CD4-positive, alpha-beta T cell treated with Interleukin-15 for 1 hour (primary cell): ENCODE measurements around the gene TTC23.
A peak's percentile ranks its signal among the peaks of the same experiment; 100 is the strongest.
"Not testable (repeated sequence)": the region's sequence is repeated elsewhere in the genome, so short reads cannot be mapped to it uniquely, and the experiment has no call there.

Experiments
- DNase-seq: peaks from one replicate; pipeline ENCODE4 v3.0.0-alpha.2; 2020

The TTC23 gene

DNA sequence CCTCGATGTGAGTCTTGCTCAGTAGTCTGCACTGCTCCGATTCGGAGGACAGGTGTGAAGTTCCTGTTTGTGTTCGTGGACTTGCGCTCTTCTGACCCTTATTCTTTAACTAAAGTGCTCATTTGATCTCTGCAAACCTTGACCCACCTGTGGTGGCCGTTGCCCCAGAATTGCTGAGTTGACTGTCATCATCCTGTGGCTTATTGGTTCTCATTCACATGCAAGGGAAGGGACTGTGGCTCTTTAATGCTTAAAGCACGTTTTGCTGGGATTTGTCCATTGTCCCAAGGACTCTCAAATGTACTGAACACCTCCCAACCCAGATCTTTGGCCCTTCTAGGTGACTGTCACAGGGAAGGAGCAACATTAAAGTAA is 131.1 kb downstream of the TTC23 start:
- DNase-seq, result no peak

DNA sequence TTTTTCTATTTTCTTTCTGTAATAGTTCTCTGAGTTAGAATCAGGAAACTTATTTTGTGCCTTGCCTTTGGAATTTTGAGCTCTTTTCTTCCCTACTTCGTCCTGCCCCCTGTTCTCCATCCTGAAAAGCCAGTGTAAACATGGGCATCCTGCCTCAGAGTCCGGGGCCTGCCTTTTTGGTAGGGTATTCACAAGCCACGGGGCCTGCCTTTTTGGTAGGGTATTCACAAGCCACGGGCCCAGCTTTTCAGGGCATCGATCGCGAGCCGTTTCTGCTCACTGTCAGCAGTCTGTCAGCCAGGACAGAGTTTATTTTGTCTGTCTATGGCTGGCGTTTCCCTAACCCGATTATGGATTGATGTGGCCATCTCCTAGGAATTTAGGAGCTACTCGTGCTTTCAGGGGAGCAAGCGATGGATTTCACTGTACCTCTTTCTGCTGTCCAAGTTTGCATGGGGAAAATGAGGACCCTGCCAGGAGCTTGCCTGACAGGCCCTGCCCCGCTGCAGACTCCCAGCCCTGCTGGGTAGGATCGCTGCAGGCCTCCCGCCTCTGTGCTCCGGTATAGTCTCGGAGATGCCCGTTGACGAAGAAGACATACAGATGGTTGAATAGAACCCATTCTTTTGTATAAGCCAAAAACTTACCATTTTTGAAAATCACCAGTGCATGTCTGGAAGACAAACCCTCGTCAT is 131.7 kb downstream of the TTC23 start:
- DNase-seq, result no peak

DNA sequence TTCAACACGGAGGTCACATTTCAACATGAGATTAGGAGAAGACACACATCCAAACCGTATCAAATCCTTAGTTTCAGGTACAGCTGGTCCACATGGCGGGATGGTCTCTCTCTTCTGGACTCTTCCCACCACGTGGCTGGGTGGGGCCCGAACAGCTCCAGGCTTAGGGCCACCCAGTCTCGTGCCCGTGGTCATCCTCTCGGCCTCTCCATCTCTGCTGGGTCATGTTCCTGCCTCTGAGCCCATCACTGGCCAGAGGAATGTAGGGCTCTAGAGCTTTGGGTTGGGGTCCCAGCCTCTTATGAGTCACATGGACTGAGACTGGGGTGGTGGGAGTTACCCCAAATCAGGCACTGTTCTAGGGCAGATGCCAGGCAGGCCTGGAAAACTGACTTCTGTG is 132.3 kb downstream of the TTC23 start:
- no peak for DNase-seq

DNA sequence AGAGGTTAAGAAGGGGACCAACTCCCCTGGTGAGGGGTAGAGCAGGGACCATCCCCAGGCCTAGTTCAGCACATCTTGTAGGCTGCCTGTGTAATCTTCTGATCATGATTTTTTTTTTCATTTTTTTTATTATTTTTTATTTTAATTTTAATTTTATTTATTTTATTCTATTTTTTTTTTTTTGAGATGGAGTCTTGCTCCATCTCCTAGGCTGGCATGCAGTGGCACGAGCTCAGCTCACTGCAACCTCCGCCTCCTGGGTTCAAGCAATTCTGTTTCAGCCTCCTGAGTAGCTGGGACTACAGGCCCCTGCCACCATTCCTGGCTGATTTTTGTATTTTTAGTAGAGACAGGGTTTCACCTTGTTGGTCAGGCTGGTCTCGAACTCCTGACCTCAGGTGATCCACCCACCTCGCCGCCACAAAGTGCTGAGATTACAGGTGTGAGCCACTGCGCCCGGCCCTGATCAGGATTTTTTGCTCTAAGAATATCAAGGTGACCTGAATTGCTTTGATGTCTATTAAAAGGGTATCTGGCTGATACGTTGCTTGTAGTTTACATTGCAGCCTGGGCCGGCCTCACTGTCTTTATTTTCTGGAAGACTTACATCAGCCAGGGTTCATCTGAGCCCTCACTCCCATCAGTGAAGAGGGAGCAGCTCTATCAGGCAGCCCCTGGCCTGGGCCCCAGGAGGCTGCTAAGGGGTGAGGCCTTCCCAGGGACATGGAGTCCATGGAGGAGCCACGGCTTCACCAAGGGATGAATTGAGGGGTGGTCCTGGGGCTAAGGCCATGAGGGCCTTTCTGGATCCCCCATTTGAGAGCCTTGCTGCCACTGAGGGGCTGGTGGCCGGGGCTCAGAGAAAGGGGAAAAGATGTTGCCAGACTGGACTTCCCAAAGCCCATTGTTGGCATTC is 133.8 kb downstream of the TTC23 start:
- no peak for DNase-seq

DNA sequence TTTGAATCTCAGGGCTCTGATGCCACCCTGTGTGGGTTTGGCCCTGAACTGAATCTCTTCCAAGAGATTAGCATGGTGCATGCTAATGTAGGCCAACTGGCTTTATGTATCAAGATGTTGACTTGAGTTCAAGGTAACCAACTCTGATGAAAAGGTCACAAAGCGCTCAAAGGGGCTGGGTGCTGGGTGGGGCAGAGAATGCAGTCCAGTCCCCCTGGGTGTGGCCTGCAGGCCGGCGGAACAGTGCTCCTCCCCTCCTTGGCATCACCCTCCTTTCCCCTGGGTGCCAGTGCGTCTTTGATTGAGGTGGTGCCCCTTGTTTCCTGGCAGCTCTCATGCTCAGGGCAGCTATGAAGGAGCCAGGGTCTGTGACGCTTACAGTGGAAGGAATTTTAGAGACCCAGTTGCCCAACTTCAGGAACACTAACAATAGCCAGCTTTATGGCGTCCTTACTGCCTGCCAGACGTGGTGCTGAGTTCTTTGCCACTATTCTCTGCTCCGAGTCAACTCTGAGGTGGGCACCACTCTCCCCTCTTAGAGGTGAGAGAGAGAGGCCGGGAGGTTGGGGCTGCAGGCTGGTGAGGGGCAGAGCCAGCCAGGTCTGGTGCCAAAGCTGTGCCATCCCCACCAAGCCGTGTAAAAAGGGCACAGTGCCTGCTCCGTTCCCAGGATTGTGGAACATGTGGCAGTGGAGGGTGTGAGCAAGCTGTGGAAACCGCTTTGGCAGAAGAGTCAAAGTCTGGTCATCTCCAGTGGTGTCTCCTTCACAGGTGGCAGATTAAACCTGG is 134.7 kb downstream of the TTC23 start:
- no peak for DNase-seq

DNA sequence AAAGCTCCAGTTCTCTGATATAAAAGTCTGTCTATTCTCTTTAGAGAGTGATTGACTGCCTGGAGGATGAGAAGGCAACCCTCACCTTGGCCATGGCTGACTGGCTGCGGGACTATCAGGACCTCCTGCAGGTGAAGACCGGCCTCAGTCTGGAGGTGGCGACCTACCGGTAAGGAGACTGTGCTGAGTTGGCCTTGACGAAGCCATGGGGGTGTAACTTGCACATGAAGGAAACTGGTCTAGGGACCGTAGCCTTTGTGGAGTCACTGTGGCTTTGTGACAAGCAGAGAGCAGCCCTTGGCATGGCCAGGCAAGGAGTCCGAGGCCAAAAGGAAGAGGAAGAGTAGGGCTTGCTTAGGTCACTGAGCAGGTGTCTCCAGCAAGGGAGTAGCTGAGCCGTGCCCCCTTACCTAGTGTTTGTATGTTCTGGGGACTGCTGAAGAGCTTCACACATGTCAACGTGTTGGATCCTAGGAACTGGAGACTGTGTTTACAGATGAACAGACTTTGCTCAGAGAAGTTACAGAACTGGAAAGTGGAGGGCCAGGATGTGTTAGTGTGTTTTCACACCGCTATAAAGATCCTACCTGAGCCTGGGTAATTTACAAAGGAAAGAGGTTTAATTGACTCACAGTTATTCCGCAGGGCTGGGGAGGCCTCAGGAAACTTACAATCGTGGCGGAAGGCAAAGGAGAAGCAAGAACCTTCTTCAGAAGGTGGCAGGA is 135.7 kb downstream of the TTC23 start:
- no peak for DNase-seq

DNA sequence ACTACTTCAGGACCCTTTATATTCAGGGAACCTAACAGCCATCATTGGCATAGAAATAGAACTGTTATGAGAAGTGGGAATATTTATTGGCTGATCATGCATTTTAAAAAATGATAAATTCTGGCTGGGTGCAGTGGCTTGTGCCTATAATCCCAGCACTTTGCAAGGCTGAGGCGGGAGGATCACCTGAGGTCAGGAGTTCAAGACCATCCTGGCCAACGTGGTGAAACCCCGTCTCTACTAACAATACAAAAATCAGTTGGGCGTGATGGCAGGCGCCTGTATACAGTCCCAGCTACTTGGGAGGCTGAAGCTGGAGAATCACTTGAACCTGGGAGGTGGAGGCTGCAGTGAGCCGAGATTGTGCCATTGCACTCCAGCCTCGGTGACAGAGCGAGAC is 137.7 kb downstream of the TTC23 start:
- not testable (repeated sequence) for DNase-seq

DNA sequence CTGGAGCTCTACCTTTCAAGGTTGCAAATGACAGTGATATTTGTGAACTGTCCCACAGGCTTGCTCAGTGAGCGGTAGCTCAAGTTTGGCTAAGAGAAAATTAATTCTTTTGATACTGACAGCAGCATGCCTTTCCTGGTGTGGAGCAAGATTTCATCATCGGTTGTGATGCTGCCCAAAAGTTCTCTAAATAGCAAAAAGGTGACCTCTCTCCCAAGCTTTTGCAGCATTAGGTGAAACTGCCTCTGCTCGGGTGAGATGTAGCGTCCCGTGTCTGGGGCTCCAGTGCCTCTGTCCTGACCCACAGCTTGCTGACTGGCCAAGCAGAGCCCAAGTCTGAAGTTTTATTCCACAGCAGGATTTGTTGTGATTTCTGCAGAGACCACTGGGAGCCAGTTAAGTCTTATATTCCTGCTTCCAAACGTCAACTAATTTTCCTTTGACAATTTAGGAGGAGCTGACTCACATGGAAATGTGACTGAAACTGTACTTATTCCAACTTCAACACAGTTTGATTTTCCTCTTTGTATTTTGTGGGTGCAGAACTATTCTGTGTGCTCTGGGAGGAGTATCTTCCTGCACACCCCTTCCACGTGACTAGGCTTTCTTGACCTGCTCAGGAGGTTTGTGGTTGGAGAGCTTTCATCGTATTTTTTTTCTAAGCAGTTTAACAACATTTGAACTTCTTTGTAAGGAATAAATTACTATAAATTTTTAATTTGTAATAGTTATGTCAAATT is 138.6 kb downstream of the TTC23 start:
- DNase-seq, result no peak

DNA sequence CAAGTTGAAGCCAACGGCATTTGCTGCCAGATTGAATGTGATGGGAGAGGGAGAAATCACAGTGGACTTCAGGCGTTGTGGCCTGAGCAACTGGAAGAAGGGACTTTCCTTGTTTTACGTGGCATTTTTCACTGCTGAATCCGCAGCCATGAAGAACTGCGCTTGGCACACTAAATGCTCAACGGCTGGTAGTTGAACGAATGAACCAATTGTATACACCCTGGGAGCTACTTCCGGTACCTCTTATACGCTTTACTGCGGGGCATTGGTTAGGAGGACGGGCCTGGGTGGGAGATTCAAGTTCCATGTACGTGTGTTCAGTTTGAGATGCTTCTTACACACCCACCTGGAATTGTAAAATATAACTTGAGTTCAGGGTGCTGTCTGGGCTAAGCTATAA is 139.3 kb downstream of the TTC23 start:
- DNase-seq, result no peak

DNA sequence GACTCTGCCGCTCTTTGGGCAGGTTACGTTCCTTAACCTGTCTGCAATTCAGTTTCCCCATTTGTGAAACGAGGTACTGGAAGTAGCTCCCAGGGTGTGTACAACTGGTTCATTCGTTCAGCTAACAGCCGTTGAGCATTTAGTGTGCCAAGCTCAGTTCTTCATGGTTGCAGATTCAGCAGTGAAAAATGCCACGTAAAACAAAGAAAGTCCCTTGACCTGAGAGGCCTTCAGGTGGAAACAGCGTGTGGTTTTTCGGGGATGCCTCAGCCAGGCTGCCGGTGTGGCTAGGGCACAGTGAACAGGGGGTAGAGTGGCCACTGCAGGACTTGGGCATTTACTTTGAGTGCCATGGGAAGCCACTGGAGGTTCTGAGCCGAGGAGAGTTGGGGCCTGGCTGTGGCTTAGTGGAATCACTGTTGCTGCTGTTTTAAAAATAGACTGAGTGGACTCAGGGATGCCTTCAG is 139.8 kb downstream of the TTC23 start:
- no peak for DNase-seq

DNA sequence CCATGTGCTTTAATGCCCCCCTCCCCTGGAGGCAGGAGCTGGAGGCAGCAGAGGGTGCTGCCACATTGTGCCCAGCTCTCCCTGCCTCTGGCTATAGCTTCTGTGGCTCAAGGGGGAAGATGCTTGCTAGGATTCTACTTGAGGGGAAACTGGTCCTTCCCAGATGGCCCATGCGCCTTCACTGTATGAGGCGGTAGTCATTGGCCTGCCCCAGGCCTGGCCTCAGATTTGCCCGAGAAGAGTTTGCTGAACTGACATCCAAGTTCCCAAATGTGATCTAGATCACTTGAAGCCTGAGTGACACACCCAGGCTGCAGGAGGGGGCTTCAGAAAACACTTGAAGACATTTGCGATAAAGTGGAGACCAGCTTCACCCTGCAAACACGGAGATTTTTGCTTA is 140.4 kb downstream of the TTC23 start:
- DNase-seq, result no peak

DNA sequence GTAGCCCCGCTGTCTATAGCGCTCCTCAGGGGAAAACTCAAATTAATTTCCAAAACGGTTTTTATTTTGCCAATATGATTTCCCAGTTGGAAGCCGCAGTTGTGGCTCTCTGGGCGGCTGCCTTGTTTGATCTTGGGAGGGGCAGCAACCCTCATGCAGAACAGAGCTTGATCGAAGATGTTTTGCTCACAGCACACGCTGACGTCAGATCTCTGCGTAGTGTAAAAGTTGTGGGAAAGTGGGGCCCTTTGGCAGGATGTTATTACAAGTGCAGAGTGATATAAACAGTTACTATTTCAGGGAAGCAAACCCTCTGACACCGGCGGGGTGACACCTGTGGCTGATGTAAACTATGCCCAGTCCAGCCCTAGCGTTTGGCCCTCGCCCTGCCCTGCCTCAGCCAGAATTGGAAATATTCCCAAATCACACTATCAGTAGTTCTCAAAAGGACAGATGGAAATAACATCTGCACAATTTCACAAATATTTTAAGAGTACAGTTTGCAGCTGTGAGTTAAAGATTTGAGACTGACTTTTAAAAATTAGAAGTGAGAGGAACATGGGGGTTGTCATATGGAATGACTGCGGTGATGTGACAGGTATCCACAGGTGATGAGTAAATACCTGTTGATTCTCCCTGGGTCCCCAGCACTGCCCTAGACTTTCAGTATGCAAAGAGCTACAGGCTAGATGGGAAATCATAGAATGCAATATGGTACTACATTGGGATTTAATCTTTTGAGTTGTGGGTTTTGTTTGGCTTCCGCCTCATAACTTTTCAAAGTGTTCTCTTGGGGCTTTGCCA is 142.8 kb downstream of the TTC23 start:
- peak; percentile 30 for DNase-seq

DNA sequence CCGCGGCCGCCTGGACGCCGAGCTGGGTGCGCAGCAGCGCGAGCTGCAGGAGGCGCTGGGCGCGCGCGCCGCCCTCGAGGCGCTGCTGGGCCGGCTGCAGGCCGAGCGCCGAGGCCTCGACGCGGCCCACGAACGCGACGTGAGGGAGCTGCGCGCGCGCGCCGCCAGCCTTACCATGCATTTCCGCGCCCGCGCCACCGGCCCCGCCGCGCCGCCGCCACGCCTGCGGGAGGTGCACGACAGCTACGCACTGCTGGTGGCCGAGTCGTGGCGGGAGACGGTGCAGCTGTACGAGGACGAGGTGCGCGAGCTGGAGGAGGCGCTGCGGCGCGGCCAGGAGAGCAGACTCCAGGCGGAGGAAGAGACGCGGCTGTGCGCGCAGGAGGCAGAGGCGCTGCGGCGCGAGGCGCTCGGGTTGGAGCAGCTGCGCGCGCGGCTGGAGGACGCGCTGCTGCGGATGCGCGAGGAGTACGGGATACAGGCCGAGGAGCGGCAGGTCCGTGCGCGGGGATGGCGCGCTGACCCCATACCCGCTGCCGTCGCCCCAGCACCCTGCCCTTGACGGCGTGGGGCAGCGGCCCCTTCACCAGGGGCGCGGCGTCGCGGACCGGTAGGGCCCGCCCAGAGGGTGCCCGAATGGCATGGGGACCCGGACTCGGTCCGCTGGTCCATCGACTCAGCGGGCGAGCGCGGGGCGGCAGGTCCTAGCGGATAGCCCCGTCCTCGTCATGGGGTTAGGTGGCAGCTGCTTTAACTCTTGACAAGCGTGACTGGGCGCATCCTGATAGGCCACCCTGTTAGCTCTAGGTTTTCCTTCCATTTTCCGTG is 143.7 kb downstream of the TTC23 start:
- no peak for DNase-seq

DNA sequence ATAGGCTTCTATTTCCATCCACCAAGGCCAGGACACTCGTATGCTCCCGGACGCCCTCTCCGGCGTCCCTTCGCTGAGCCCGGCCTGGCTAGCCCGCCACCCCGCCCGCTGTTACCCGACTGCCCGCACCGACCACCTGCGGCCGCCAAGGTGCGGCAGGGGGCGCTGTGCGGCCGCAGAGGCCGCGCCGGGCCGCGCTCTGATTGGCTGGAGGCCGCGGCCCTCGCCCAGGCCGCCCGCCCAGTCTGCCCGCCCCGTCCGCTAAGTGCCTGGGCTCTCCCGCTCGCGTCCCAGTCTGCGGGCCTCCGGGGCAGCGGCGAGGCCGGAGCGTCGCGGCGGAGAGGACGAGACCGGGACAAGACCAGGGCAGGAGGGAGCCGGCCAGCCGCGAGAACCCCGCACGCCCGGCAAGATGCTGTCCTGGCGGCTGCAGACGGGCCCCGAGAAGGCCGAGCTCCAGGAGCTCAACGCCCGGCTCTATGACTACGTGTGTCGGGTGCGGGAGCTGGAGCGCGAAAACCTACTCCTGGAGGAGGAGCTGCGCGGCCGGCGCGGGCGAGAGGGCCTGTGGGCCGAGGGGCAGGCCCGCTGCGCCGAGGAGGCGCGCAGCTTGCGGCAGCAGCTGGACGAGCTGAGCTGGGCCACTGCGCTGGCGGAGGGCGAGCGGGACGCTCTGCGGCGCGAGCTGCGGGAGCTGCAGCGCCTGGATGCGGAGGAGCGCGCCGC is 144.4 kb downstream of the TTC23 start, which contains the start of gene SYNM:
Gene SYNM, plus strand, starts transcription at position 293 of the 726 bp plus-strand sequence. Its CDS starts 120 bp downstream, at position 413.
- peak; percentile 32 for DNase-seq

DNA sequence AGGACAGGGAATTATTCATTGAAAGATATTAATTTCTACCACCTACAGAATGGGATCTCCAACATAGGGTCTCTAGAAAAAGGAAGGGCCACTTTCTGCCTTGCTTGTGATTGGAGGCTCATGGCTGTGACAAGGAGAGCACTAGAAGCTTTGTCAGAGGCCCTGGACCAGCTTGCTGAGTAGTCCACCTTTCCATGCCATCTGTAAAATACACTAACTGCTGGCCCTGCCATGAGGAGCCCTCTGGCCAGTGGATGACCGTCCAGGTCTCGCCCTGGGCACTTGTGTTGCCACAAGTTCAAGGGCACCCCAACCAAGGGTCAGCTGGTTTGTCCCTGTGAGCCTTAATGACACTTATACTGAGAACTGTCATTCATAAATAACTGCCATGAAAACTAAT is 146.1 kb downstream of the TTC23 start:
- no peak for DNase-seq

DNA sequence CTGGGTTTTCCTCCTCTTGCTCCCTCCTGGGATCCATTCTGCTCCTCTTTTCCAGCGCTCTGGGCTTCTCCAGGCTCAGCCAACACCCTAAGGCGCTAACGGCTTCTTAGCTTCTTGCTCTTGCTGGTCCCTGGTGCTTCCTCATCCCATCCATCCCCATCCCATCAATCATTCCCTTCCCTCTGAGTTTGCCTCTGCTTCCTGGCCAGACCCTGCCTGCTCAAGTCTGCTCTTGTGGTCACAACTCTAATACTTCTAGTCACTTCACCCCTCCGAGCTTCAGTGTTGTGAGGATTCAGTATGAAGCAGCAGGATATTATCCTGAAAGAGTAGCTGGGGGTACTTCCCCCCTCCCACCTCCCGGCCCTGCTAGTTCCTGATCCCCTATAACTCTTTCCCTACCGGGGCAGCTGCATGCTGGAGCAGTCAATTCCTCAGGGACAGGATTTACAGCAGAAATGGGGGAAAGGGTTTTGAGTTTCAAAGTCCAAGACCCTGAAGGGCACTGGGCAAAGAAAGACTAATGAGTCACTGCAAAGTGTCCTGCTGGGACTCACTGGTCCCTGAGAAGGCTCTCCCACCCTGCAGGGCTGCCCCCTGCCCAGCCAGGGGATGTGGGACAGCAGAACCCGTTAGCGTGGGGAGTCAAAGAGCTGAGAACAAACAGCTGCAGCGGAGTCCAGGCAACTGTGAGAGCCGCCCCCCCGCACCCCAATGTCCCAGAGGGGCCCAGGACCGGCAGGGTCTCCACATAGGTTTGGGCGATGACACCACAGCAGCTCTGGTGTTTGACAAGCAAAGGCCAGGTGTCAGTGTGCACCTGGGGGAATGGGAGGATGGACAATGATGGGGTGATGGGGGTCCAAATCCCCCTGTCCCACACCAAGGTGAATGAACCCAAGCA is 146.8 kb downstream of the TTC23 start:
- DNase-seq, result no peak

DNA sequence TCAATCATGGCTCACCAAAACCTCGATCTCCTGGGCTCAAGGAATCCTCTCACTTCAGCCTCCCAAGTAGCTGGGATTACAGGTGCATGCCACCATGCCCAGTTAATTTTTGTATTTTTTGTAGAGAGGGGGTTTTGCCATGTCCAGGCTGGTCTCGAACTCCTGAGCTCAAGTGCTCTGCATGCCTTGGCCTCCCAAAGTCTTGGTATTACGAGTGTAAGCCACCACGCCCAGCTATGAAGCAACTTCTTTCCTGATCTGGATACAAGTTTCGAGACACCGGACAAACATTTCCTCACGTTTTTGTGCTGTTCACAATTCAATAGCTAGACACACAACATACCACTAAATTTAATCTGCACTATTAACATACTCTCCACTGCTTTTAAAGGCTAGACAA is 147.9 kb downstream of the TTC23 start:
- no peak for DNase-seq
